ENCODE measurements around the gene RPL12. TPM values are rescaled to one million over a fixed set of nuclear protein-coding genes. Genes with fewer than 3 reads are reported as not detected.

RPL12 gene
- total RNA-seq, 1 donor from 2014 or later, result 1,018 TPM

DNA sequence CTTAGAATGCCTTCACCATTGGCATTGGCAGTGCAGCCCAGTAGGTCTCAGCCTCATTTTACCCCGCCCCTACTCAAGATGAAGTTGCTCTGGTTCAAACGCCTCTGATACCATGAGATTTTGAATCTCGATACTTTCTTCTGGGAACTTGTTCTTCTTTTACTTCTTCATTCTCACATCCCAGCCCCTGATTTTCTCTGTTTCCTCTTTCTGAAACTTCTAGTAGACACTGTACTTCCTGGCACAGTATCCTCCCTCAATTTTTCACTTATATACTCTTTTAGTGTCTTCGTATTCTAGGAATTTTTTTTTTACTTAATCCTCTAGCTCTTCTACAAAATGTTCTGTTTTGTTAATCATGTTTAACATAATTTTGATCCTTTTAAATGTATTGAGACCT lies 40.1 kb downstream of the RPL12 start:
- TF ChIP-seq, protein P1, sequence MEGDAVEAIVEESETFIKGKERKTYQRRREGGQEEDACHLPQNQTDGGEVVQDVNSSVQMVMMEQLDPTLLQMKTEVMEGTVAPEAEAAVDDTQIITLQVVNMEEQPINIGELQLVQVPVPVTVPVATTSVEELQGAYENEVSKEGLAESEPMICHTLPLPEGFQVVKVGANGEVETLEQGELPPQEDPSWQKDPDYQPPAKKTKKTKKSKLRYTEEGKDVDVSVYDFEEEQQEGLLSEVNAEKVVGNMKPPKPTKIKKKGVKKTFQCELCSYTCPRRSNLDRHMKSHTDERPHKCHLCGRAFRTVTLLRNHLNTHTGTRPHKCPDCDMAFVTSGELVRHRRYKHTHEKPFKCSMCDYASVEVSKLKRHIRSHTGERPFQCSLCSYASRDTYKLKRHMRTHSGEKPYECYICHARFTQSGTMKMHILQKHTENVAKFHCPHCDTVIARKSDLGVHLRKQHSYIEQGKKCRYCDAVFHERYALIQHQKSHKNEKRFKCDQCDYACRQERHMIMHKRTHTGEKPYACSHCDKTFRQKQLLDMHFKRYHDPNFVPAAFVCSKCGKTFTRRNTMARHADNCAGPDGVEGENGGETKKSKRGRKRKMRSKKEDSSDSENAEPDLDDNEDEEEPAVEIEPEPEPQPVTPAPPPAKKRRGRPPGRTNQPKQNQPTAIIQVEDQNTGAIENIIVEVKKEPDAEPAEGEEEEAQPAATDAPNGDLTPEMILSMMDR (IDR thresholded peaks at IDR 0.05), result no peak
- H3K36me3 ChIP-seq, result peaks cover under 1% of the 10 kb centered on the region
- intact Hi-C loops (cut with DNase I), result no loop called here
- no peaks in the 10 kb centered on the region for H3K9me3 ChIP-seq
- no peaks in the 10 kb centered on the region for H3K27me3 ChIP-seq (ENCODE audit: low read depth)
- ATAC-seq (no peak), DNase-seq (no peak)
- no peaks in the 10 kb centered on the region for H3K4me1 ChIP-seq
- H3K4me3 ChIP-seq, result no peak overlapping the region
- no peak overlapping the region for H3K27ac ChIP-seq

DNA sequence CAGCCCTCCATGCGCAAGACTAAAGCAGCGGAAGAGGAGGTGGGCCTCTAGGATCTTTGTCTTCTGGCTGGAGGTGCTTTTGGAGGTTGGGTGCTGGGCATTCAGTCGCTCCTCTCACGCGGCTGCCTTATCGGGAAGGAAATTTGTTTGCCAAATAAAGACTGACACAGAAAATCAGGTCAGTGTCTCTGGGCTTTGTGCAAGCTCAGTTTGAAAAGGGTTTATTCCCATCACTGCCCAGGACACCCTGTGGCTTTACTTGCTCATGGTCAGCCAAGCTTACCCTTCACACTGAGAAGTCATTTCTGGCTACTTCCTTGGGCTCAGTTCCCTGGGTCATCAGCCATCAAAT lies 43.7 kb downstream of the RPL12 start:
- no peak for DNase-seq
- Histone ChIP-seq H3K4me3 (no peak overlapping the region), H3K27me3 (ENCODE audit: low read depth) (no peaks in the 10 kb centered on the region), H3K4me1 (no peaks in the 10 kb centered on the region), H3K36me3 (peaks cover 29% of the 10 kb centered on the region), H3K9me3 (no peaks in the 10 kb centered on the region), H3K27ac (no peak overlapping the region)
- intact Hi-C loops (cut with DNase I), result no loop called here
- no peak for ATAC-seq
- TF ChIP-seq, protein P1 (IDR thresholded peaks at IDR 0.05), result no peak

DNA sequence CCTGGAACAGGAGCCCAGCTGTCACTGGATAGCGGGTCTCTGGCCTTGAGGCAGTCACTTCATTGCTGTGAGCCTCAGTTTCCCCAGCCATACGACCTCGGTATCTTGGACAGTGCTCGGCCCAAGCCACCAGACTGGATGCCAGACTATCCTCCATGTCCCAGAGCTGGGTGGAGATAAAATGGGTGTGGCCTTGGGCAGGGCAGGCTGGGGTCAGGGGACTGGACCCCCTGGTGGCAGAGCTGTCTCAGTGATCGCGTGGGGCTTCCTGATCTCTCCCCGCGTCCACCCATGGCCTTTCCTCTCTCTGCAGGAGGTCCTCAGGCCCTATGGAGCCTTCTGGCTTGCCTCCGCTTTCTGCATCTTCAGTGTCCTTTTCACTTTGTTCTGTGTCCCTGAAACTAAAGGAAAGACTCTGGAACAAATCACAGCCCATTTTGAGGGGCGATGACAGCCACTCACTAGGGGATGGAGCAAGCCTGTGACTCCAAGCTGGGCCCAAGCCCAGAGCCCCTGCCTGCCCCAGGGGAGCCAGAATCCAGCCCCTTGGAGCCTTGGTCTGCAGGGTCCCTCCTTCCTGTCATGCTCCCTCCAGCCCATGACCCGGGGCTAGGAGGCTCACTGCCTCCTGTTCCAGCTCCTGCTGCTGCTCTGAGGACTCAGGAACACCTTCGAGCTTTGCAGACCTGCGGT lies 44.3 kb downstream of the RPL12 start:
- Histone ChIP-seq H3K4me1 (no peaks in the 10 kb centered on the region), H3K27me3 (ENCODE audit: low read depth) (no peaks in the 10 kb centered on the region), H3K36me3 (peaks cover 29% of the 10 kb centered on the region), H3K27ac (no peak overlapping the region), H3K9me3 (no peaks in the 10 kb centered on the region), H3K4me3 (no peak overlapping the region)
- peak in 1 of 2 donors; percentile 30 for ATAC-seq
- intact Hi-C loops (cut with DNase I), result no loop called here
- TF ChIP-seq, protein P1 (IDR thresholded peaks at IDR 0.05), result no peak
- no peak for DNase-seq

DNA sequence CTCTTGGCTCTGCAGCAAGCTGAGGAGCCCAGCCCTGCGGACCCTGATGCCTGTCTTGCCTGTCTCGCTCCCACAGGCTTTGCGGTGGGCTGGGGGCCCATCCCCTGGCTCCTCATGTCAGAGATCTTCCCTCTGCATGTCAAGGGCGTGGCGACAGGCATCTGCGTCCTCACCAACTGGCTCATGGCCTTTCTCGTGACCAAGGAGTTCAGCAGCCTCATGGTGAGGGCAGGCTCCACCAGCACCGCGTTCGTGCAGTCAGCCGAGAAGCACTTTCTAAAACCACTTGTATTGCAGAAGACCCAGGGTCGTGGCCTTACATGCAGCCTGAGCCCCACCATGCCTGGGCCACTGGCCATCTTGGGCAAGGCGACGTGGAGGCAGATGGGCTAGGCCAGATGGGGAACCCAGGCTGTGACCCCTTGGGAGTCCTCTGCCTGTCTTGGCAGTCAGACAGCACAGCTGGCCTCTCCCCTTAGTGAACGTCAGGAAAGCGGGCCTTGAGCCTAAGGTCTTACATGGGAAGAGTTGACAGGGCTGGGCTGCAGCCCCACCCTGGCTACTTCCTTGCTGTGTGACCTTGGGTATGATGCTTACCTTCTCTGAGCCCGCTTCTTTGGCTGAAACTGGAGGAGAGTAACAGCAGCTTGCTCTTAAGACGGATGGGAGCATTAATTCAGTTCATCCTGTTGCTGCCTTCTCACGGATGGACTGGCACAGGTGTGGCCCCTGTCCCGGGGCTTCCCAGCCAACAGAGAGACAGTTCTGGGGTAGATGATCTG lies 45.7 kb downstream of the RPL12 start:
- H3K27ac ChIP-seq, result no peak overlapping the region
- ATAC-seq (no peak), DNase-seq (no peak)
- TF ChIP-seq, protein P1 (IDR thresholded peaks at IDR 0.05), result no peak
- intact Hi-C loops (cut with DNase I), result no loop called here
- H3K4me3 ChIP-seq, result no peak overlapping the region
- no peaks in the 10 kb centered on the region for H3K27me3 ChIP-seq (ENCODE audit: low read depth)
- no peaks in the 10 kb centered on the region for H3K9me3 ChIP-seq
- H3K36me3 ChIP-seq, result peaks cover 39% of the 10 kb centered on the region
- H3K4me1 ChIP-seq, result no peaks in the 10 kb centered on the region

DNA sequence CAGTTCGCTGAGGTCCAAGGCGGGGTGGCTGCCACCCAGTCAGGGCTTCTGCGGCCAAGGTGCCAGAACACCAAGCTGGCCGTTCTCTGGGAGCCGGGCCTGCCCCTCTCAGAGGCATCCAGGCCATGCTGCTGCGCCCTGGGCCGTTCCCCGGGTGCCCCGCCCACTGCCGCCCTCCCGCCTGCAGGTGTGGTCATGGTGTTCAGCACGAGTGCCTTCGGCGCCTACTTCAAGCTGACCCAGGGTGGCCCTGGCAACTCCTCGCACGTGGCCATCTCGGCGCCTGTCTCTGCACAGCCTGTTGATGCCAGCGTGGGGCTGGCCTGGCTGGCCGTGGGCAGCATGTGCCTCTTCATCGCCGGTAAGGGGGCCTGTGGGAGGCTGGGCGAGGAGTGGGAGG lies 46.6 kb downstream of the RPL12 start:
- DNase-seq (no peak), ATAC-seq (no peak)
- Histone ChIP-seq H3K4me1 (no peaks in the 10 kb centered on the region), H3K36me3 (peaks cover 43% of the 10 kb centered on the region), H3K9me3 (no peaks in the 10 kb centered on the region), H3K27ac (no peak overlapping the region), H3K27me3 (ENCODE audit: low read depth) (no peaks in the 10 kb centered on the region), H3K4me3 (no peak overlapping the region)
- intact Hi-C loops (cut with DNase I), result no loop called here
- TF ChIP-seq, protein P1 (IDR thresholded peaks at IDR 0.05), result no peak

Measured in lower lobe of right lung (tissue), 2 donors.